AG08396 (cell line): ENCODE data around the gene XCR1.
"Not testable (repeated sequence)": the region's sequence is repeated elsewhere in the genome, so short reads cannot be mapped to it uniquely, and the experiment has no call there.

Experiments
- DNase-seq: peaks from one replicate; pipeline ENCODE4 v3.0.0; 2012; ENCODE audit warnings: low spot score, mixed read lengths

The XCR1 gene

DNA sequence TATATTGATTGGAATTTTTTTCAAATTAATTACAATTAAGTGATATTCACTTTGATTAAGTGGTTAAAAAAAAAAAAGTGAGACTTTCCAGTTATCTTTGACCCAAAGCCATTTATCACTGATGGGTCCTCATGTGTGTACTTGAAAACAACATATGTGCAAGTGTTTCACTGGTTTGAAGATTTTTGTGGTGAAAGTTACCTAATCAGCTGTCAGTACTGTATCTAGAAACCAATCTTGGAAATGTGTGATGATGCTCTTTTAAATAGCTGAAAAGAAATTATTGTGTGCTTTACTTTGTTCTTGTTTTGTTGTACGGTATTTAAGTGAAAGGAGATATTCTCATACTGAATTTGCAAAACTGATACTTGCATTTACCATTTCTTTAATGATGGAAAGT lies 11.6 kb upstream of the XCR1 start:
- DNase-seq: no peak

- DNase-seq: not testable (repeated sequence)
Measured at GRCh38 chr3:46038071-46038470, 10.8 kb upstream of the XCR1 start.

GRCh38 chr3:46036191-46036590 lies 8.9 kb upstream of the XCR1 start:
- DNase-seq: no peak

GRCh38 chr3:46031747-46032146 lies 4.5 kb upstream of the XCR1 start:
- no peak for DNase-seq

GRCh38 chr3:46031269-46031668 lies 4.0 kb upstream of the XCR1 start:
- no peak for DNase-seq

- no peak for DNase-seq
Measured at GRCh38 chr3:46030626-46031025, 3.3 kb upstream of the XCR1 start.

DNA sequence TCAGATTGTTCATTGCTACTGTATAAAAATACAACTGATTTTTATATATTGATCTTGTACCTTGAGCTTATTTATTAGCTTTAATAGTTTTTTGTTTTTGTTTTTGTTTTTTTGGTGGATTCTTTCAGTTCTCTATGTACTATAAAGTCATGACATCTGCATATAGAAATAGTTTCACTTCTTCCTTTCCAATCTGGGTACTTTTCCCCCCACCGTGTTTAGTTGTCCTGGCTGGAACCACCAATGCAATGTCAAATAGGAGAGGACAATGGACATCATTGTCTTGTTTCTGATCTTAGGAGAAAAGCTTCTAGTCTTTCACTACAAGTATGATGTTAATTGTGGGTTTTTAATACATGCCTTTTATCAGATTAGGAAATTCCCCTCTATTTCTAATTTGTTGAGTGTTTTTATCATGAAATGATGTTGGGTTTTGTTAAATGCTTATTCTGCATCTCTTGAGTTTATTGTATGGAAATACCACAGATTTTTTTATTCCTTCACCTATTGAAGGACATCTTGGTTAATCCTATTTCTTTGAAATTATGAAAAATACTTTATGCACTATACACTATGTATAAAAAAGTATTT lies 2.8 kb upstream of the XCR1 start:
- DNase-seq: no peak

DNA sequence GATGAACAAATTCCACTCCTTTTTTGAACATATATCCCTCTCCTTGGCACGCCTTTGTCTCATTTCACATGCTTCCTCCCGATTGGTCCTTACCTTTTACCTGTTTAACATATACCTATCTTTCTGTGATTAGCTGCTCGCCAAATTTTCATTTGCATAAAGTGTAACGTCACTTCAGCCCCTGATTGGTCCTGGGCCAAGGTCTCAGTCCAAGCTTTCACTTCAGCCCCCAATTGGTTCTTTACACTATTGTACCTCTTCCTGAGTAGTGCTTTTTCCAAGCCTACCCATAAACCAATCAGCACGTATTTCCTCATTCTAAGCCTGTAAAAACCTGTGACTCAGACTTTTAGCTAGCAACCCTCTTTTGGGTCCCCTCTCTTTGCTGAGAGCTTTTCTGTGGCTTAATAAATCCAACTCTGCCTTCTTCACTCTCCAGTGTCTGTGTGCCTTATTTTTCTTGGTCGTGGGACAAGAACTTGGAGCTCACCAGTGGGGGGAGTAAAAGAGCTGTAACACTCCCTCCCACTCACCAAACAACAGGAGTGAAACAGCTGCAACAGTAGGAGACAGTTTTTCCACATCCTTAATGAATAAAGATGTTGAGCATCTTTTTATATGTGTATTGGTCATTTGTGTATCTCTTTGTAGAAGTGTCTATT lies 584 bp upstream of the XCR1 start:
- DNase-seq: no peak

GRCh38 chr3:46025139-46025538 lies 2.1 kb downstream of the XCR1 start:
- DNase-seq: no peak

DNA sequence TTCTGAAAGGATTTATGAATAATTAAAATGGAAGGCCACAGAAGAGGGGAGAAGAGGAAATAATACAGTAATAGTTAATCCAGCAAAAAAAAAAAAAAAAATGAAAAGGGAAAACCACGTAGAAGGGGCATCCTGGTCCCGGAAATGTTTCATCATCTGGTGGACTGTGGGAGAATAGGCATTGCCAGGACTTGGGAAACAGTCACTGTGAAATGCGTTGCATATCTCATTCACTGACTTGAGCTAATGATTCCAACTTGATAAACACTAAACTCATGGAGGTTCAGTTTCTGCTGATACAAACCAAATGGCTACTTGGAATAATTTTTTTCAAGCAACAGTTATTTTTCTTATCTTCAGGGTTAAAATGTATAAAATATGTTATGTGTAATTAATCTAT lies 3.2 kb downstream of the XCR1 start:
- no peak for DNase-seq

GRCh38 chr3:46022909-46023785 lies 4.1 kb downstream of the XCR1 start:
- DNase-seq: no peak

DNA sequence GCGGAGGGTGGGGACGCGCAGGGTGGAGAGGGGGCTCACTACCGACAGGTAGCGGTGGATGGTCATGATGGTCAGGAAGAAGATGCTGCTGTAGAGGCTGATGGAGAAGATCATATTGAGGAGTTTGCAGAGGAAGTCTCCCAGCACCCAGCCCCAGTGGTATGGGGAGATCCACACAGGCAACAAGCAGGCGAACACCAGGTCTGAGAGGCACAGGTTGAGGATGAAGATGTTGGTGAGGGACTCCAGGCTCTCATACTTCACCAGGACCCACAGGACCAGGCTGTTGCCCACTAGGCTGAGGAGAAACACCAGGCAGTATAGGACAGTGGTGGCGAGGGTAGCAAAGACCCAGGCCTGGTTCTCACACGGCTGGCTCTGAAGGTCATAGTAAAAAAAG lies 5.8 kb downstream of the XCR1 start:
- DNase-seq: no peak

DNA sequence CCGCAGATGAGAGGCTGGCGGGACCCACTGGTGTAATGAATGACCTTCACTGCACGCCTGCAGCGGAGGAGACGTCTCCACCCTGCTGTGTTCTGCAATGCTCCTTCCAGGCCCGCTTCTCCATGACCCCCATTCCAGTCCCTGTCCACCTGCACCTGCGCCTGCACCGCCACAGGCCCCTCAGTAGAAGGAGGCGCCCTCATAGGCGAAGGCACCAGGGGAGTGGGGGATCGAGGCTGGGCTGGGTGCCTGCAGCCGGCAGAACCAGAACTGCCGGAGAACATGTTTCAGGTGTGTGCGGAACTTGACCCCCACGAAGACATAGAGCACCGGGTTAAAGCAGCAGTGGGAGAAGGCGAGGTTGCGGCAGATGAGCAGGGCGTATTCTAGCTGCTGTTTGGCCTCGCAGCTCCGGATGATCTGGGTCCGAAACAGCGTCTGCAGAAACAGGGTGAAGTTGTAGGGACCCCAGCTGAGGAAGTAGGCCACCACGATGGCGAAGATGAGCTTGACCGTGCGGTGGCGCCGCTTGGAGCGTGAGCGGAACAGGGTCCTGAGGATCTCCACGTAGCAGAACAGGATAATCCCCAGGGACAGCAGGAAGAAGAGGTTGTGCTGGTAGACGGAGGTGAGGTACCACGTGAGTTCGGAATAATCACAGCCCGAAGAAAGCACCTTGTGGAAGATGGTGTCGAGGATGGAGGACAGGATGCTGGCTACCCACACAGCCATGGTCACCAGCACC lies 6.3 kb downstream of the XCR1 start:
- no peak for DNase-seq

DNA sequence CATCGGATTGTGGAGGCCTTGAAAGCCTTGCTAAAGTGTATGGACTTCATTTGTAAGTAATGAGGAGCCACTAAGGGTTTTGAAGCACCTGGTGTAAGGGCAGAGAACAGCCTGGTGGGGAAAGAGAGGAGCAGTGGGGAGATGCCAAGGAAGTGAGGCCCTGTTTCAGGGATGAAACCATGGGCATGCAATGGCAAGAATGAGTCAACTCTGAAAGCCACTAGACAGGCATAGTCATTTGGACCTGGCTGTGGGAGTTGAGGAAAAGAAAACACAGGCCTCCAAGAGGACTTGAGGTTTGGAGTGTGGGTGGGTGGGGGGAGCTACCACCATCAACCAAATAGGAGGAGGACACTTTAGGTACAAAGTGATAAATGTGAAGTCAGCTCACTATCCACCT lies 7.6 kb downstream of the XCR1 start:
- peak; percentile 30 for DNase-seq

DNA sequence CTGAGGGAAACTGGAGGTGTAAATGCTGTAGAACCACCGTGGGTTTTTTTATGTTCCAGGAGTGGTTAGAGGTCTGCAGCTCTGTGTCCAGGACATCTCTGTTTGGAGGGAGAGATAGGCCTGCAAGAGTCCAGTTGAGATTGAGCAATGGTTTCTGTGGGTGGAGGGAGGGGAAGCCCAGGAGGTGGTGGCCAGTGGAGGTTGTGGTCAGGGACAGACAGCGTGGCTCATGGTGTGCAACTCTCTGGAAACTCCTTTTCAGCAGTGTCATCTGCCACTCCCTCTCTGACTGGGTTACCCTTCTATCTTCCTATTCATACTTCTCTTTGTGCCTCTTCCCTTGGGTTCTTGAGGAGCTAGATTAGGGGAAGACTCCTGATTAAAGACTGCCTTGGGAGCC lies 9.6 kb downstream of the XCR1 start:
- peak; percentile 29 for DNase-seq

DNA sequence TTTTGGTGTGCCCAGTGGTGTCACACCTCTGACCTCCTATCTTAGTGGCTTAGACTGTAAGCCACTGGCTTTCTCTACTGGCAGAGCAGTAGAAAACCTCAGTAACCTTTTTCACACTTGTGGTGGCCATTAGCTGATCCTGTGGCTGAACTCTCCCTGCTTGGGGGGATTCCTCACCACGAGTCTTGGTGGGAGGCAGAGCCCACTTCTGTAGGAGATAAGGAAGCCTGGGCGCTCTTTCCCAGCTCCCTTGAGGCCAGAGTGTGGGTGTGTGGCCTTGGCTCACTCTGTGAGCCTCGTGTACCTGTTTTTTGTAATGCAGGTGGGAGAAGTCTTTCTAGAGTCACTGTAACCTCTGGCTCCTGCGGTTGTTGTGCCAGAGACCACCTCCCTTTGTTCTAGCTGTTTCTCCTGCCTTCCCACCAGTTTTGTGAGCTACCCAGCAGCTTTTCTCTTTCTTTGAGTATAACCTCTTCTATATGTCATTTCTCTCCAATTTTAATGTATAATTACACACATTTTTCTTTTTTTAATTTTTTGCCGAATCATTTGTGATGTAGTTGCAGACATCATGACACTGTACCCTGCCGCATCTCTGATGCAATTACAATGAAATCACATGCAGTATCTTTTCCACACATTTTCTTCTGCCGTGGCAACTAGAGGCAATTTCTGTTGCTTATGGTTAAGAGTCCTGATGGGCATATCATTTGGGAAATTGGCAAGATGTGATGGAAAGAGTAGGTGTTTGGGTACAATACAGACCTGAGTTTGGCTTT lies 13.8 kb downstream of the XCR1 start:
- no peak for DNase-seq

- DNase-seq: no peak
Measured at GRCh38 chr3:46012246-46012645, 15.0 kb downstream of the XCR1 start.

DNA sequence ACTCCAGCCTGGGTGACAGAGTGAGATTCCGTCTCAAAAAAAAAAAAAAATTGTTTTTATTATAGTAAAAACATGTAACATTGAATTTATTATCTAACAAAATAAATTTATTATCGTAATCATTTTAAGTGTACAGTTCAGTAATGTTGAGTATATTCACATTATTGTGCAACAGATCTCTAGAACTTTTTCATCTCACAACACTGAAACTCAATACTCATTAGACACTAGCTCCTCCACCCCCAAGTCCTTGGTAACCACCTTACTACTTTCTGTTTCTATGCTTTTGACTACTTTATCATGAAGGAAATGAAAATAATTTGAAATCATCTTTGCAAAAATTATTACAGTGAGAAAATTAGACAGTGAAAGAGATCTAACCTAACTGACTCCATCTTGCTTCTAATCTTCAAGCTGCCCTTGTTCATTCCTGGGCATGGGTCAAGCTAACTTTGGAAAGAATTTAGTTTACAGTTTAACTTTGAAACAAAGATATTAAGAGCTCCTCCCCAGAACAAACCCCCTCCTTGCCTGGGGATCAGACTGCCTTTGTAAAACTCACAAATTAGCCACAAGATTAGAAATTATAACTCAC lies 16.7 kb downstream of the XCR1 start:
- no peak for DNase-seq

GRCh38 chr3:46008058-46008457 lies 19.2 kb downstream of the XCR1 start:
- no peak for DNase-seq

GRCh38 chr3:46007280-46007679 lies 20.0 kb downstream of the XCR1 start:
- DNase-seq: no peak
